Subcutaneous adipose tissue (tissue), 4 donors: ENCODE measurements around the gene CPT1A. TPM values are rescaled to one million over a fixed set of nuclear protein-coding genes. Genes with fewer than 3 reads are reported as not detected.

Source experiments
- total RNA-seq, 4 donors: library from RNA; depleted of rRNA; stranded (reverse); fragments of >200 nt; gene quantifications; one replicate each; pipeline ENCODE4 v1.1.0, GENCODE V29; 2016
- TF ChIP-seq, protein P1 (sequence below): fragments of 450-650 bp; IDR thresholded peaks from one replicate; pipeline ENCODE4 v1.5.1; 2016; ENCODE audit warnings: low read depth, mild to moderate bottlenecking, control low read depth, antibody characterized with exemption, moderate library complexity

Gene CPT1A
- total RNA-seq, 4 donors from 2014 or later: 26.6 to 47.9 (median 35.8) TPM

- TF ChIP-seq, protein P1, sequence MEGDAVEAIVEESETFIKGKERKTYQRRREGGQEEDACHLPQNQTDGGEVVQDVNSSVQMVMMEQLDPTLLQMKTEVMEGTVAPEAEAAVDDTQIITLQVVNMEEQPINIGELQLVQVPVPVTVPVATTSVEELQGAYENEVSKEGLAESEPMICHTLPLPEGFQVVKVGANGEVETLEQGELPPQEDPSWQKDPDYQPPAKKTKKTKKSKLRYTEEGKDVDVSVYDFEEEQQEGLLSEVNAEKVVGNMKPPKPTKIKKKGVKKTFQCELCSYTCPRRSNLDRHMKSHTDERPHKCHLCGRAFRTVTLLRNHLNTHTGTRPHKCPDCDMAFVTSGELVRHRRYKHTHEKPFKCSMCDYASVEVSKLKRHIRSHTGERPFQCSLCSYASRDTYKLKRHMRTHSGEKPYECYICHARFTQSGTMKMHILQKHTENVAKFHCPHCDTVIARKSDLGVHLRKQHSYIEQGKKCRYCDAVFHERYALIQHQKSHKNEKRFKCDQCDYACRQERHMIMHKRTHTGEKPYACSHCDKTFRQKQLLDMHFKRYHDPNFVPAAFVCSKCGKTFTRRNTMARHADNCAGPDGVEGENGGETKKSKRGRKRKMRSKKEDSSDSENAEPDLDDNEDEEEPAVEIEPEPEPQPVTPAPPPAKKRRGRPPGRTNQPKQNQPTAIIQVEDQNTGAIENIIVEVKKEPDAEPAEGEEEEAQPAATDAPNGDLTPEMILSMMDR: no peak
Observed at GRCh38 chr11:68872216-68873003, 30.7 kb upstream of the CPT1A start.

DNA sequence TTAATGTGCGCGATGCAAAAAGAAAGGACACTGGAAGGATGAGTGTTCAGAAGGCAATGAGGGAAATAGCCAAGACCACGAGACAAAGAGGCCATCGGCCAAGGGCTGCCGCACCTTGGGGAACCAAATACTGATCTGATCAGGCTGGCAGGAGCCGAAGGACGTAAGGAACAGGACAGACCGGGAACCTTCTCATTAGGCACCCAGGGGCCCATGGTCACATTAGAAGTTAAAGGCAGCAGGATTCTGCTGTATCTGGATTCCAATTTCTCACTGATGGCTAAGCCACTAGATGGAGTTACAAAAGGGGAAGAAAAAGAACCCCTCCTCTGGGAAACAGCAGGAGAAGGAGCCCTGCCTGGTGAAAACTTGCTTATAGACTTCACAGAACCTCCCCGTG, 28.8 kb upstream of the CPT1A start:
- TF ChIP-seq, protein P1: no peak

GRCh38 chr11:68868221-68868835, 26.6 kb upstream of the CPT1A start:
- TF ChIP-seq, protein P1: no peak

GRCh38 chr11:68867066-68867465, 25.4 kb upstream of the CPT1A start:
- TF ChIP-seq, protein P1: no peak

GRCh38 chr11:68865241-68865640, 23.5 kb upstream of the CPT1A start:
- TF ChIP-seq, protein P1: no peak

GRCh38 chr11:68863553-68864265, 22.0 kb upstream of the CPT1A start:
- TF ChIP-seq, protein P1: no peak

DNA sequence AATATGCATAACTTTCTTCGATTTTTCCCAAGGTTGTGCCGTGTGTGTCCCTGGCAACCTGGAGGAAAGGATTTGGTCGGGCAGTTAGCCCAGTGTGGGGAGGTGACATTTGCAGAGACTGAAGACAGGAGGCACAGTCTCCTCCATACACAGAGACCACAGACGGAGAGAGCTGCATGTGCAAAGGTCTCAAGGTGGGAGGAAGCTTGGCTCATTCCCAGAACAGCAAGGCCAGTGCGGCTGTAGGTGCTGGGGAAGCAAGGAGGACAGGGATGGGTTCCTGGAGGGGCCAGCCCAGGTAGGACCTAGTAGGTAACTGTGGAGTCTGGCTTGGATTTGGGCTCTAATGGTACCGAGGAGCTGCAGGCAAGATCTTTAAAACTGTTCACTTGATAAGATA, 20.7 kb upstream of the CPT1A start:
- TF ChIP-seq, protein P1: no peak
